HepG2 (cell line): Measurements from ENCODE around the gene SLC17A9. TPM values are rescaled to one million over a fixed set of nuclear protein-coding genes. Genes with fewer than 3 reads are reported as not detected.

Experiments
- BORCS8-MEF2B ChIP-seq: sonication (generic); formaldehyde crosslinking; IDR thresholded peaks from 2 replicates; pipeline ENCODE4 v1.8.0; 2022; ENCODE audit warnings: mild to moderate bottlenecking, missing genetic modification reagents
- BRCA1 ChIP-seq: sonication (generic); formaldehyde crosslinking; IDR thresholded peaks from 2 replicates; pipeline ENCODE4 v1.4.0; 2020; ENCODE audit warnings: missing genetic modification reagents
- FOXA1 ChIP-seq, 2 experiments: fragments of 450-650 bp in 1 of 2; sonication (generic) in 1 of 2; formaldehyde crosslinking in 1 of 2; IDR thresholded peaks; 2 replicates each; pipeline versions ENCODE4 v1.4.0 to v1.6.1; 2016 to 2020; ENCODE audit warnings: missing genetic modification reagents in 1 of 2
- HMGA1 ChIP-seq: sonication (generic); formaldehyde crosslinking; conservative IDR thresholded peaks from 2 replicates; pipeline ENCODE4 v1.4.0; 2020; ENCODE audit warnings: missing genetic modification reagents
- NRL ChIP-seq: sonication (generic); formaldehyde crosslinking; IDR thresholded peaks from 2 replicates; pipeline ENCODE4 v1.5.0; 2020; ENCODE audit warnings: missing genetic modification reagents, mild to moderate bottlenecking, moderate library complexity, borderline replicate concordance
- PCBP1 ChIP-seq: fragments of 200-400 bp; formaldehyde crosslinking; IDR thresholded peaks from 2 replicates; pipeline ENCODE4 v1.6.1; 2017; ENCODE audit warnings: mild to moderate bottlenecking, low read depth, low read length, borderline replicate concordance
- RAD21 ChIP-seq: fragments of 450-650 bp; formaldehyde crosslinking; IDR thresholded peaks from 2 replicates; pipeline ENCODE4 v1.5.0; 2020; ENCODE audit warnings: mild to moderate bottlenecking
- RBM22 ChIP-seq: fragments of 200-400 bp; formaldehyde crosslinking; optimal IDR thresholded peaks from 2 replicates; pipeline ENCODE3; 2017; ENCODE audit warnings: mild to moderate bottlenecking, low read length, moderate library complexity
- REPIN1 ChIP-seq: sonication (generic); formaldehyde crosslinking; IDR thresholded peaks from 2 replicates; pipeline ENCODE4 v1.8.0; 2022; ENCODE audit warnings: missing genetic modification reagents, low read depth, mild to moderate bottlenecking, borderline replicate concordance
- SSRP1 ChIP-seq: IDR thresholded peaks from 2 replicates; pipeline ENCODE4 v1.6.1; 2016; ENCODE audit warnings: control low read depth
- YEATS4 ChIP-seq: sonication (generic); formaldehyde crosslinking; IDR thresholded peaks from 2 replicates; pipeline ENCODE4 v1.4.0; 2020; ENCODE audit warnings: missing genetic modification reagents, borderline replicate concordance
- ZNF234 ChIP-seq: sonication (generic); formaldehyde crosslinking; conservative IDR thresholded peaks from 2 replicates; pipeline ENCODE4 v1.5.1; 2020; ENCODE audit warnings: mild to moderate bottlenecking, missing genetic modification reagents
- ZNF256 ChIP-seq: sonication (generic); formaldehyde crosslinking; conservative IDR thresholded peaks from 2 replicates; pipeline ENCODE4 v1.4.0; 2020; ENCODE audit warnings: missing genetic modification reagents
- ZNF432 ChIP-seq: sonication (generic); formaldehyde crosslinking; IDR thresholded peaks from 2 replicates; pipeline ENCODE4 v1.5.0; 2020; ENCODE audit warnings: missing genetic modification reagents, mild to moderate bottlenecking, borderline replicate concordance
- ZNF546 ChIP-seq: sonication (generic); formaldehyde crosslinking; conservative IDR thresholded peaks from 2 replicates; pipeline ENCODE4 v1.8.1; 2023; ENCODE audit warnings: mild to moderate bottlenecking, missing genetic modification reagents
- polyA plus RNA-seq, 8 experiments: library from polyadenylated mRNA; depleted of rRNA in 3 of 8; stranded (reverse) in 7 of 8; unstranded in 1 of 8; fragments of >200 nt; fragmentation: Illumina TruSeq in 4 of 8; extraction: Trizol in 4 of 8; gene quantifications; 2 replicates each; pipeline versions ENCODE4 v1.2.1 to v1.2.3, GENCODE V29; 2011 to 2016; ENCODE audit warnings: low read depth in 4 of 8, missing spikeins in 1 of 8, mixed read lengths in 1 of 8; ENCODE audit not compliant: insufficient read depth in 1 of 8
- total RNA-seq, 5 experiments: library from RNA; depleted of rRNA; stranded (reverse); fragments of >200 nt; fragmentation: Illumina TruSeq; extraction: Trizol; gene quantifications; 2 replicates each; pipeline ENCODE4 v1.2.3, GENCODE V29; 2016; ENCODE audit warnings: low read depth in 1 of 5
- TF ChIP-seq, protein P1 (sequence below): sonication (generic); formaldehyde crosslinking; IDR thresholded peaks from 2 replicates; pipeline ENCODE4 v1.4.0; 2020; ENCODE audit warnings: missing genetic modification reagents
- TF ChIP-seq, protein P2 (sequence below): sonication (generic); formaldehyde crosslinking; IDR thresholded peaks from 2 replicates; pipeline ENCODE4 v1.8.1; 2023; ENCODE audit warnings: mild to moderate bottlenecking, missing genetic modification reagents, borderline replicate concordance
- TF ChIP-seq, protein P3 (sequence below): sonication (generic); formaldehyde crosslinking; IDR thresholded peaks from 2 replicates; pipeline ENCODE4 v1.4.0; 2020; ENCODE audit warnings: mild to moderate bottlenecking, low read depth, missing genetic modification reagents
- TF ChIP-seq, protein P4 (sequence below): sonication (generic); formaldehyde crosslinking; IDR thresholded peaks from 2 replicates; pipeline ENCODE4 v1.4.0; 2020; ENCODE audit warnings: missing genetic modification reagents
- TF ChIP-seq, protein P5 (sequence below): sonication (generic); formaldehyde crosslinking; IDR thresholded peaks from 2 replicates; pipeline ENCODE4 v1.4.0; 2020; ENCODE audit warnings: missing genetic modification reagents, borderline replicate concordance
- TF ChIP-seq, protein P6 (sequence below): sonication (generic); formaldehyde crosslinking; IDR thresholded peaks from 2 replicates; pipeline ENCODE4 v1.8.0; 2022; ENCODE audit warnings: mild to moderate bottlenecking, missing genetic modification reagents; ENCODE audit not compliant: insufficient replicate concordance
- TF ChIP-seq, protein P7 (sequence below): sonication (generic); formaldehyde crosslinking; IDR thresholded peaks from 2 replicates; pipeline ENCODE4 v1.8.0; 2022; ENCODE audit warnings: missing genetic modification reagents, low read depth, mild to moderate bottlenecking, borderline replicate concordance

SLC17A9 gene
- total and polyA plus RNA-seq, 2 of the 13 experiments (the other 11 are each of a cell fraction or from before 2014, with no cell fraction given): 110 to 191 TPM

DNA sequence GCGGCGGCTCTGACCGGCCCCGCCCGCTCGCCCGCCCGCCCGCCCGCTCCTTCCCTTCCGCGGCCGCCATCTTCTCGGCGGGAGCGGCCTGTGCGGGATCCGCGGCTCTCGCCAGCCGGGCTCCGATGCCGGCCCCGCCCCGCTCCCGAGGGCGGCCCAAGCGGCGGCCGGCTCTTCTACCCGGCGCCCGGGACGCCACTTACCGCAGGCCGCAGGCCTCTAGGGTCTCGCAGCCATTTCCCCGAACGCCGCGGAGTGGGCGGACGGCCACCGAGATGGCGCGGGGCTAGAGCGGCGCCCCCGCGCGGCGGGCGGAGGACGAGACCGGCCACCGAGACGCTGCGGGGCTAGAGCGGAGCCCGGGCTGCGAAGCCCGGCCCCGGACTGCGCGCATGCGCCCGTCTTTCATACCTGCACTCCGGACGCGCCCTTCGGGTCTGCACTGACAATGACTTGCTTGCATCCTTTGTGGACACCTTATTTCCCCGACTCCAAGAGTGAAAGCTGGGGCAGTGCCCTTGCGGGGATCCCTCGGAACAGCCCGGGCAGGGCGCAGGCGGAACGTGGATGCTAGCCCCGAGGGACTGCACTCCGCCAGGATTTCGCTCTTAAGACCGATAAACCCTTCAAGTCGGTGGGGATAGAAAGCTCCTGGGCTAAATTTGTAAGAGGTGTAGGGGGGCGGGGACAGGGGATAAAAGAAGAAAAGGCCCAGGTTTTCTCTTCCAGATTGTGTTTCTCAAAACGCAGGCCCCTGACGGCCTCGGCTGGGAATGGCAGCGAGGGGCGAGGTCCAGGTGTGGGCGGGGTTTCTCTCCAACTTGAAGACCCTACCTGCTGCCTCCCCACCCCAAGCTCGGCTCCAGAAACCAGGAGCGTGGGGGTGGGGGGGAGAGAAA lies 26.0 kb upstream of the SLC17A9 start, which contains the start of gene DIDO1 (continued):
- TF ChIP-seq FOXA1 (IDR thresholded peaks at IDR 0.05) (no peak), FOXA1 (CRISPR knock-in tag; IDR thresholded peaks at IDR 0.05) (peak; percentile 36; the same call in 1 of the 2 replicates), YEATS4 (CRISPR knock-in tag) (peak; percentile 96), RAD21 (peak; percentile 93), SSRP1 (CRISPR knock-in tag) (no peak), PCBP1 (no peak), BORCS8-MEF2B (CRISPR knock-in tag) (peak; percentile 97), RBM22 (peak; percentile 48), ZNF432 (CRISPR knock-in tag) (no peak), REPIN1 (CRISPR knock-in tag) (peak; percentile 73), ZNF256 (CRISPR knock-in tag) (peak; percentile 70; the same call in 1 of the 2 replicates), BRCA1 (CRISPR knock-in tag) (no peak), NRL (CRISPR knock-in tag) (peak; percentile 79; the same call in 1 of the 2 replicates), HMGA1 (CRISPR knock-in tag) (no peak), ZNF546 (CRISPR knock-in tag) (peak; percentile 69; the same call in 1 of the 2 replicates), ZNF234 (CRISPR knock-in tag) (peak; percentile 82; the same call in 1 of the 2 replicates)
- TF ChIP-seq, protein P1, sequence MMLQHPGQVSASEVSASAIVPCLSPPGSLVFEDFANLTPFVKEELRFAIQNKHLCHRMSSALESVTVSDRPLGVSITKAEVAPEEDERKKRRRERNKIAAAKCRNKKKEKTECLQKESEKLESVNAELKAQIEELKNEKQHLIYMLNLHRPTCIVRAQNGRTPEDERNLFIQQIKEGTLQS (CRISPR knock-in tag): peak; percentile 45
- TF ChIP-seq, protein P2, sequence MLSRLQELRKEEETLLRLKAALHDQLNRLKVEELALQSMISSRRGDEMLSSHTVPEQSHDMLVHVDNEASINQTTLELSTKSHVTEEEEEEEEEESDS: 0 out of 2 replicates have a peak, but pooled peaks have one; percentile 51
- TF ChIP-seq, protein P3, sequence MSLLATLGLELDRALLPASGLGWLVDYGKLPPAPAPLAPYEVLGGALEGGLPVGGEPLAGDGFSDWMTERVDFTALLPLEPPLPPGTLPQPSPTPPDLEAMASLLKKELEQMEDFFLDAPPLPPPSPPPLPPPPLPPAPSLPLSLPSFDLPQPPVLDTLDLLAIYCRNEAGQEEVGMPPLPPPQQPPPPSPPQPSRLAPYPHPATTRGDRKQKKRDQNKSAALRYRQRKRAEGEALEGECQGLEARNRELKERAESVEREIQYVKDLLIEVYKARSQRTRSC (CRISPR knock-in tag): 0 out of 2 replicates have a peak, but pooled peaks have one; percentile 46
- TF ChIP-seq, protein P4, sequence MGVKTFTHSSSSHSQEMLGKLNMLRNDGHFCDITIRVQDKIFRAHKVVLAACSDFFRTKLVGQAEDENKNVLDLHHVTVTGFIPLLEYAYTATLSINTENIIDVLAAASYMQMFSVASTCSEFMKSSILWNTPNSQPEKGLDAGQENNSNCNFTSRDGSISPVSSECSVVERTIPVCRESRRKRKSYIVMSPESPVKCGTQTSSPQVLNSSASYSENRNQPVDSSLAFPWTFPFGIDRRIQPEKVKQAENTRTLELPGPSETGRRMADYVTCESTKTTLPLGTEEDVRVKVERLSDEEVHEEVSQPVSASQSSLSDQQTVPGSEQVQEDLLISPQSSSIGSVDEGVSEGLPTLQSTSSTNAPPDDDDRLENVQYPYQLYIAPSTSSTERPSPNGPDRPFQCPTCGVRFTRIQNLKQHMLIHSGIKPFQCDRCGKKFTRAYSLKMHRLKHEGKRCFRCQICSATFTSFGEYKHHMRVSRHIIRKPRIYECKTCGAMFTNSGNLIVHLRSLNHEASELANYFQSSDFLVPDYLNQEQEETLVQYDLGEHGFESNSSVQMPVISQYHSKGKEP (CRISPR knock-in tag): 0 out of 2 replicates have a peak, but pooled peaks have one; percentile 33
- TF ChIP-seq, protein P5, sequence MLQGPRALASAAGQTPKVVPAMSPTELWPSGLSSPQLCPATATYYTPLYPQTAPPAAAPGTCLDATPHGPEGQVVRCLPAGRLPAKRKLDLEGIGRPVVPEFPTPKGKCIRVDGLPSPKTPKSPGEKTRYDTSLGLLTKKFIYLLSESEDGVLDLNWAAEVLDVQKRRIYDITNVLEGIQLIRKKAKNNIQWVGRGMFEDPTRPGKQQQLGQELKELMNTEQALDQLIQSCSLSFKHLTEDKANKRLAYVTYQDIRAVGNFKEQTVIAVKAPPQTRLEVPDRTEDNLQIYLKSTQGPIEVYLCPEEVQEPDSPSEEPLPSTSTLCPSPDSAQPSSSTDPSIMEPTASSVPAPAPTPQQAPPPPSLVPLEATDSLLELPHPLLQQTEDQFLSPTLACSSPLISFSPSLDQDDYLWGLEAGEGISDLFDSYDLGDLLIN (CRISPR knock-in tag): peak; percentile 78; the same call in 1 of the 2 replicates
- TF ChIP-seq, protein P6, sequence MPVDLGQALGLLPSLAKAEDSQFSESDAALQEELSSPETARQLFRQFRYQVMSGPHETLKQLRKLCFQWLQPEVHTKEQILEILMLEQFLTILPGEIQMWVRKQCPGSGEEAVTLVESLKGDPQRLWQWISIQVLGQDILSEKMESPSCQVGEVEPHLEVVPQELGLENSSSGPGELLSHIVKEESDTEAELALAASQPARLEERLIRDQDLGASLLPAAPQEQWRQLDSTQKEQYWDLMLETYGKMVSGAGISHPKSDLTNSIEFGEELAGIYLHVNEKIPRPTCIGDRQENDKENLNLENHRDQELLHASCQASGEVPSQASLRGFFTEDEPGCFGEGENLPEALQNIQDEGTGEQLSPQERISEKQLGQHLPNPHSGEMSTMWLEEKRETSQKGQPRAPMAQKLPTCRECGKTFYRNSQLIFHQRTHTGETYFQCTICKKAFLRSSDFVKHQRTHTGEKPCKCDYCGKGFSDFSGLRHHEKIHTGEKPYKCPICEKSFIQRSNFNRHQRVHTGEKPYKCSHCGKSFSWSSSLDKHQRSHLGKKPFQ: peak; percentile 43
- TF ChIP-seq, protein P7, sequence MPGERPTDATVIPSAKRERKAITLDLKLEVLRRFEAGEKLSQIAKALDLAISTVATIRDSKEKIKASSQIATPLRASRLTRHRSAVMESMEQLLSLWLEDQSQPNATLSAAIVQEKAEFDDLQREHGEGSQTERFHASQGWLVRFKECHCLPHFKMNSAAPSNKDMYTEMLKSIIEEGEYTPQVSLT (CRISPR knock-in tag): no peak
